Amygdala (tissue), 56 donors: Measurements from ENCODE around the gene IGFALS.

Experiments used
- DNase-seq, 56 donors: peaks; one replicate each; lab custom pipeline; 2025; lab: John Stamatoyannopoulos, UW

IGFALS gene

DNA sequence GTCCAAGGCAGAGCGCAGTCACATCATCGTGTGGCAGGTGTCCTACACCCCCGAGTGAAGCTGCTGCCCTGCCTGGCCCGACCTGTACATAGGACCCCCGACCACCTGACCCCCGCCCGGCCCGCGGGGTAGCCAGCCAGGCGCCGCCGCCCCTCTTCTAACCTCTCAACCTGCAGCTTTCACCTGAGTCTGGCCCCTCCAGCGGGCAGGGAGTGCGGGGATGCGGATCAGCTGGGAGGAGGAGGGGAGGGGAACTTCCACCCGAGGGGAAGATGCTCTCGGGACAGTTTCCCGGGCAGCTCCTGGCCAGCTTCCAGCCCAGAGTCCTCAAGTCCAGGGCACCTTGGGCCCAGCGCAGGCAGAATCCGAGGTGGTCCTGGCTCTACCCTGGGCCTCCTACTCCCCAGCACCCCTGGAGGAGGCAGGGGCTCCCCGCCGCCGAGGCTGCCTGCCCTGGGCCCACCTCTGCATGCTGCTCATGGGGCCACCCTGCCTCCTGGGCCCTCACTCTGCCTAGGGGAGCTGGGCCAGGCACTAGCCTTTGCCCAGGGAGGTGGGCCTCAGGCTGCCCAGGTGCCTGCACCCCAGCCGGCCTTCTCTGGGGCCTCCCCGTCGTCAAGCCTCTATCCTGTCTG, 24.6 kb downstream of the IGFALS start:
- no peak for DNase-seq

DNA sequence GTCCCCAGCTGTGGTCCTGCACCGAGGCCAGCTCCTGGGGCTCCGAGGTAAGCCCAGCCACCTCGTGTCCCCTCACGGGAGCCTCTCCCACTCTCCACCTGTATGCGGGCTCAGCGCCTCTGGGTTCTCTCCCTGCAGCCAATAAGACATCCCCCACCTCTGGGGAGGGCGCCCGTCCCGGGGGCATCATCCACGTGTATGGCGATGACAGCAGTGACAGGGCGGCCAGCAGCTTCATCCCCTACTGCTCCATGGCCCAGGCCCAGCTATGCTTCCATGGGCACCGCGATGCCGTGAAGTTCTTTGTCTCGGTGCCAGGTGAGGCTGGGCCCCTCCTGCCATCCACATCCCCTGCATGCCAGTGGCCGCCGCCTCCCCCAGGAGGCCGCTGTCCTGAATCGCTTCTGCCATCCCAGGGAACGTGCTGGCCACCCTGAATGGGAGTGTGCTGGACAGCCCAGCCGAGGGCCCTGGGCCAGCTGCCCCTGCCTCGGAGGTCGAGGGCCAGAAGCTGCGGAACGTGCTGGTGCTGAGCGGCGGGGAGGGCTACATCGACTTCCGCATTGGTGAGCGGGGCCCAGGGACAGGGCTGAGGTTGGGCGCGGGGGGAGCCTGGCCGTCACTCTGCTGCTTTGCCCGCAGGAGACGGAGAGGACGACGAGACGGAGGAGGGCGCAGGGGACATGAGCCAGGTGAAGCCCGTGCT, 25.3 kb downstream of the IGFALS start:
- no peak for DNase-seq

DNA sequence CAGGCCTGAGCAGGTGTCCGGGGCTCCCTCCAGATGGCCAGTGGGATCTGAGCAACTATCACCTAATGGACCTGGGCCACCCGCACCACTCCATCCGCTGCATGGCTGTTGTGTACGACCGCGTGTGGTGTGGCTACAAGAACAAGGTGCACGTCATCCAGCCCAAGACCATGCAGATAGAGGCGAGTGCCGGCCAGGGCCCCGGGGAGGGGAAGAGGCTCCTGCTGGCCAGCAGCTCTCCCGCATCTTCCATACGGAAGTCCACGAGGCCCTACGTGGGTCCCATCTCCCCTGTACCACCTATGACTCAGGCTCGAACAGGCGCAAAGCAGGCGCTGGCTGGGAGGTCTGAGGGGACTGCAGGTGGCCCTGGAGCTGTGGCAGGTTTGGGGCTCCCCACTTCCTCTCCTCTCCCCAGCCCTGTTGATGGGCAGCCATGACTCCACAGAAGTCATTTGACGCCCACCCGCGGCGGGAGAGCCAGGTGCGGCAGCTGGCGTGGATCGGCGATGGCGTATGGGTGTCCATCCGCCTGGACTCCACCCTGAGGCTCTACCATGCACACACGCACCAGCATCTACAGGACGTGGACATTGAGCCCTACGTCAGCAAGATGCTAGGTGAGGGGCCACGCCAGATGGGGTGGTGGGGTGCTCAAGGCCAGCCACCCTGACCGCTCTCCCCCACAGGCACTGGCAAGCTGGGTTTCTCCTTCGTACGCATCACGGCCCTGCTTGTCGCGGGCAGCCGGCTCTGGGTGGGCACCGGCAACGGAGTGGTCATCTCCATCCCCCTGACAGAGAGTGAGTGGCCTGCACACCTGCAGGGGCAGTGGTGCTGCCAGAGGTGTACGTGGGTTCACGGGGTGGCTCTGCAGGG, 26.1 kb downstream of the IGFALS start:
- DNase-seq = no peak

DNA sequence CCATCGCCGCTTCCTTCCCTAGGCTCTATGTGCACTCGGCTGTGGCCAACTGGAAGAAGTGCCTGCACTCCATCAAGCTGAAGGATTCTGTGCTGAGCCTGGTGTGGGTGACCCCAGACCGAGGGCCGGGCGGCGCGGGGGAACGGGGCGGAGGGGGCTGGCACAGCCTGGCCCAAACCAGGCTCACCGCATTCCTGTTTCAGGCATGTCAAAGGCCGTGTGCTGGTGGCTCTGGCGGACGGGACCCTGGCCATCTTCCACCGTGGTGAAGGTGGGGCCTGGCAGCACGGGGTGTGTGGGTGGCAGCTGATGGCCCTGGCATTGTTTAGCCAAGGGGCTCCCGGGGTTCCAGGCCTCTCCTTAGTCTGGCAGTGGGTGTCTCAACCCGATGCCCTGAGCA, 26.8 kb downstream of the IGFALS start:
- DNase-seq = no peak

DNA sequence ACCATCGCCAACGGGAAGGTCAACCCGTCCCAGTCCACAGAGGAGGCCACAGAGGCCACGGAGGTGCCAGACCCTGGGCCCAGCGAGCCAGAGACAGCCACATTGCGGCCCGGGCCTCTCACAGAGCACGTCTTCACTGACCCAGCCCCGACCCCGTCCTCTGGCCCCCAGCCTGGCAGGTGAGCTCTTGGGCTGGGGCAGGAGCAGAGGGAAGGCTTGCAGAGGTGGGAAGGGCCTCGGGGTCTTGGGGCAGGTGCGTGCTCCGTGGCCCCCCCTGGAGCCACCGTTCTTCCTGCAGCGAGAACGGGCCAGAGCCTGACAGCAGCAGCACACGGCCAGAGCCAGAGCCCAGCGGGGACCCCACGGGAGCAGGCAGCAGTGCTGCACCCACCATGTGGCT, 27.3 kb downstream of the IGFALS start:
- no peak for DNase-seq

DNA sequence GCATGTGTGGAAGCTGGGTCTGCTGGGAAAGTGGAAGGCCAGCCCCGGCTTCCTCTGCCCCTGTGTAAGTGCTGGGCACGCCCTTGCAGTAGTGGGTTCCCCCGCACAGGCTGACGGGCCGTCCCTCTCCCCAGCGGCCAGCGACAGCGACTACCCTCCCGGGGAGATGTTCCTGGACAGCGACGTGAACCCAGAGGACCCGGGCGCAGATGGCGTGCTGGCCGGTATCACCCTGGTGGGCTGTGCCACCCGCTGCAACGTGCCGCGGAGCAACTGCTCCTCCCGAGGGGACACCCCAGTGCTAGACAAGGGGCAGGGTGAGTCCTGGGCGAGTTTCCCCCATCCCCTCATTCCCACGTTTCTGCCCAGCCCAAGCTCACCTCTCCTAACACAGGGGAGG, 27.7 kb downstream of the IGFALS start:
- DNase-seq = no peak

DNA sequence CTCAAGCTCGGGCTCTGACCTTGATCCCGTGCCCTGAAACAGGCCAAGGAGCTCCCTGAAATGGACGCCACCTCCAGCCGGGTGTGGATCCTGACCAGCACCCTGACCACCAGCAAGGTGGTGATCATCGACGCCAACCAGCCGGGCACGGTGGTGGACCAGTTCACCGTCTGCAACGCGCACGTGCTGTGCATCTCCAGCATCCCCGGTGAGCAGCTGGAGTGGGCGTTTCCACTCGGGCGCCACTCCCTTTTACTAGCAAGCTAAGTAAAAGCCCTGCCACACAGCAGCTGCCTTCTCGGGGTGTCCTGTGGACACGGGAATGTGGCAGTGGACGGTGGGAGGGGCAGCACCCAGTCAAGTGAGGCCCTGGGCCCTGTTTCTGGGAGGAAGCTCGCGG, 28.5 kb downstream of the IGFALS start:
- no peak for DNase-seq

DNA sequence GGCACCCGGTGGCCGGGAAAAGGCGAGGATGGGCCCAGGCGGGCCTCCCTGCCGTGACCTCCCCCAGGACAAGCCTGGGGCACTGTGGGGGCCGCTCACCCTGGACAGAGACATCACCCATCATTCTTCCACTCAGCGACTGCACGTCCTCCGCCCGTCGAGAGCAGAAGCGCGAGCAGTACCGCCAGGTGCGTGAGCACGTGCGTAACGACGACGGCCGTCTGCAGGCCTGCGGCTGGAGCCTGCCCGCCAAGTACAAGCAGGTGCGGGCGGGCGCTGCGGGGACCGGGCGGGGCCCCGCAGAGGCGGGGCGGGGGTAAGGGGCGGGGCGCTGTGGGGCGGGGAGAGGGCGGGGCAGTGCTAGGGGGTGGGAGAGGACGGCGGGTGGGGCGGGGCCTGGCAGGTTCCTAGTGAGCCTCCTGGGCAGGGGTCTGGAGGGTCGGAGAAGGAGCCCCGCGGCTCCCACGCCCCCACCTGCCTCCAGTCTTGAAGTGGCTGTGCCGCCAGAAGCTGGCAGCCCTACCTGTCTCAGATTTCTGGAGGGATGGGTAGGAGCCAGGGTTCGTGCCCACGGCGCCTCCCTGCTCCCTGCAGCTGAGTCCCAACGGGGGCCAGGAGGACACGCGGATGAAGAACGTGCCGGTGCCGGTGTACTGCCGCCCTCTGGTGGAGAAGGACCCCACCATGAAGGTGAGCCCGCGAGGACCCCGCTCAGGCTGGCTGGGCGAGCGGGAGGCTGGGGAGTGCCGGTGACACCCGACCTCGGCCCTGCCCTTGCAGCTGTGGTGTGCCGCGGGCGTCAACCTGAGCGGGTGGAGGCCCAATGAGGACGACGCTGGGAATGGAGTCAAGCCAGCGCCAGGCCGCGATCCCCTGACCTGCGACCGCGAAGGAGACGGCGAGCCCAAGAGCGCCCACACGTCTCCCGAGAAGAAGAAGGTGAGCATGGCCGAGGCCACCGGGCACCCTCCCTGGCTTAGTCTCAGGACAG, 29.7 kb downstream of the IGFALS start:
- DNase-seq = peak in 1 of 56 donors; percentile 38

DNA sequence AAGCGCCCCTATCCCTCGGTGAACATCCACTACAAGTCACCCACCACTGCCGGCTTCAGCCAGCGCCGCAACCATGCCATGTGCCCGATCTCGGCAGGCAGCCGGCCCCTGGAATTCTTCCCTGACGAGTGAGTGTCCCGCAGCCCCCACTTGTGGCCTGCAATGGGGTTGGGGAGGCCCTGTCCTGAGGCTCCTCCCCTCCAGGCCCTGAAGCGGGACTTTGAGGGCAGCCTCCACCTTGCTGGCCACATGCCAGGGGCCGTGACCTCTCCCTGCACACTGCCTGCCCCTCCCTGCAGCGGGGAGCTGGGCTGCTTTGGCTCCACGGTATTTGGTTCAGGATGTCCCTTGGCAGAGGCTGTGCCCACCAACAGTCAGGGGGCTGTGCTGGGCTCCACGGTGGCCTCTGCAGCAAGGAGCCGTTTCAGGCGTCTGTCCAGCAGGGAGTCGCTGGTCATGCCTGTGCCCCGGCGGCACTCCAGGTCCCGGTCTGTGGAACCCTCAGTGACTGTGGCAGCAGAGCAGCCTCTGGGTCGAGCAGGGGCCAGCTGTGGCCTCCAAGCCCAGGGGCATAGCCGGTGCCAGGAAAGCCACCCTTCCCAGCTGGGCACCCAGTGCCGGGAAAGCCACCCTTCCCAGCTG, 30.5 kb downstream of the IGFALS start:
- peak in 3 of 56 donors; percentile 12 to 37 (median 22) for DNase-seq

DNA sequence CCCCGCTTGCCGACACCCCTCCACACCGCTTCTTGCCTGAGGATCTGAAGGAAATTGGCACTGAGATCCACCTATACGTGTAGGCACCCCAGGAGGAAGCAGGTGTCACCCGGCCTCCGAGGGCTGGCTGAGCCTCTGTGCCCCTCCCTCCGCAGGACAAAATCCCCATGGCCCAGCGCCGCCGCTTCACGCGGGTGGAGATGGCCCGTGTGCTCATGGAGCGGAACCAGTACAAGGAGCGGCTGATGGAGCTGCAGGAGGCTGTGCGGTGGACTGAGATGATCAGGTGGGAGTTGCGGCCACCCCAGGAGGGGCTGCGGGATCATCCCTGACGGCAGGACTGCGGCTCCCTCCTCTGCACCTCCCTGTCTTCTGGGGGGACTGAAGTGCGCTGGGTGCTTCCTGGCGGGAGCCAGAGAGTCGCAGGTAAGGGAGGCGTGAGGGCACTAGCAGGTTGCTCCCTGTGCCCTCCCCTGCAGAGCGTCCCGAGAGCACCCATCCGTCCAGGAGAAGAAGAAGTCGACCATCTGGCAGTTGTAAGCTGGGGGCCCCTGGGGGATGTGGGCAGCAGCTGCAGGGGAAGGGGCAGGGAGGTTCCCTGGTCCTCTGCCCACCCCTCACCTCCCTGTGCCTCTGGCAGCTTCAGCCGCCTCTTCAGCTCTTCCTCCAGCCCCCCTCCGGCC, 31.2 kb downstream of the IGFALS start:
- no peak for DNase-seq

DNA sequence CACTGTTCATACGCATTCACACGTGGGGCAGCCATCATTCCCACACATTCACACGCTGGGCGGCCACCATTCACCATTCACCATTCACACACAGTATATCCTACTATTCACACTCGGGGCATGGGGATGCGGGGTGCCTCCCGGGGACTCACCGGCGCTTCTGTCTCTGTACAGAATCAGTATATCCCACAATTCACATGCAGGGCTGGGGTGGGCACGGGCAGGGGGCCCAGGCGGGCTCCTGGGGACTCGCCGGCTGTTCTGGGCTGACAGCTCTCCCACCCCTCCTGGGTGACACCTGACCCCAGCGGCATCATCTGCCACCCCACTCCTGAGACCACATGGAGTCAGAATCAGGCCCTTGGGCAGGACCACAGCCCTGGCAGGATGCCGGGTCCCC, 31.8 kb downstream of the IGFALS start:
- DNase-seq = no peak

DNA sequence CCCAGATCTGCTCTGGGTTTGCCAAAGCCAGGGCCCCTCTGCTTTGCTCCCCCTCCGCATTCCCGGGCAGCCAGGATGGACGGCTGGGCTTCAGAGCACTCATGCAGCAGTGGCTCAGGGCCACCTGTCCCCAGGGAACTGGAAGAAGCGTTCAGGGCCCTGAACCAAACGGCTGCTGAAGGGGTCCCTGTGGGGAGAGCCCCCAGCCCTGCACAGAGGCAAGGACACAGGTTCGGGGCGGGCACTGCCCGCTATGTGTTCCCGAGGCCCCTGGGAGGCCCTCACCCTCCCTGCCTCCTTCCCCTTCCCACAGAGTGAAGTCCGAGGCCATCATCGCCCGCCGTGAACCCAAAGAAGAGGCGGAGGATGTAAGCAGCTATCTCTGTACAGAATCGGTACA, 32.6 kb downstream of the IGFALS start:
- DNase-seq = no peak

DNA sequence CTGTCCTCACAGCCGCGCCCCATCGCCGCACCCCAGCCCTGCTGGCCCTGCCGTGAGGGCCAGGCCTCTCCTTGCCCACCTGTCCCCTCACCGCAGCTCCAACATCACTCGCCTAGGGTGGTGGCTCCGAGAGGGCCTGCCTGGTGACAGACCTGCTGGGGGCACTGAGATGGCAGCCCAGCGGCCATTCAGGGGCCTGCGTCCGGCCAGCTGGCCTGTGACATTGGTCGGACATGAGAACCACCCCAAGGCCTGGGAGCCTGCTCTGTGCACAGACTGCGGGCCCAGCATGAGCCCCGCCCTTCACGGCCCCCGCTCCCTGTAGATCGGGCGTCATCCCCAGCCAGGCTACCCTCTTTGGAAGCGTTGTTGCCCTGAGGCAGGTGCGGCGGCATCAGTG, 34.0 kb downstream of the IGFALS start:
- no peak for DNase-seq

DNA sequence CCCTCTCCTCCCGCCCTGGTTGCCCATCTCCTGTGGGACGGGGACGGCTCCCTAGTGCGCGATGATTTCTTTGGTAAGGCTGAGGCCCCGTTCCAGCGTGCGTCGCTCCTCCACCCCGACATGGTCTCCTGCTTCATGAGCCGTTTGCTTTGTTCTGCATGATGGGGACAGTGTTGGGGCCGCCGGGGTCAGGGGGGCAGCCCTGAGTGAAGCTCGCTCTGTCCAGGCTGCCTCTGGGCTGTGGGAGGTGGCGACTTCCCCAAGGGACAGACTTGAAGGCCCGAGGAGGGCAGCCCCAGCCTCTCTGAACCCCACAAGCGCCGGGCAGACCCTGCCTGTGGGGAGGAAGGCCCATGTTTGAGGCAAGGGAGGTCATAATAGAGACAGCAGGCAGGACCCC, 34.6 kb downstream of the IGFALS start:
- DNase-seq = no peak

DNA sequence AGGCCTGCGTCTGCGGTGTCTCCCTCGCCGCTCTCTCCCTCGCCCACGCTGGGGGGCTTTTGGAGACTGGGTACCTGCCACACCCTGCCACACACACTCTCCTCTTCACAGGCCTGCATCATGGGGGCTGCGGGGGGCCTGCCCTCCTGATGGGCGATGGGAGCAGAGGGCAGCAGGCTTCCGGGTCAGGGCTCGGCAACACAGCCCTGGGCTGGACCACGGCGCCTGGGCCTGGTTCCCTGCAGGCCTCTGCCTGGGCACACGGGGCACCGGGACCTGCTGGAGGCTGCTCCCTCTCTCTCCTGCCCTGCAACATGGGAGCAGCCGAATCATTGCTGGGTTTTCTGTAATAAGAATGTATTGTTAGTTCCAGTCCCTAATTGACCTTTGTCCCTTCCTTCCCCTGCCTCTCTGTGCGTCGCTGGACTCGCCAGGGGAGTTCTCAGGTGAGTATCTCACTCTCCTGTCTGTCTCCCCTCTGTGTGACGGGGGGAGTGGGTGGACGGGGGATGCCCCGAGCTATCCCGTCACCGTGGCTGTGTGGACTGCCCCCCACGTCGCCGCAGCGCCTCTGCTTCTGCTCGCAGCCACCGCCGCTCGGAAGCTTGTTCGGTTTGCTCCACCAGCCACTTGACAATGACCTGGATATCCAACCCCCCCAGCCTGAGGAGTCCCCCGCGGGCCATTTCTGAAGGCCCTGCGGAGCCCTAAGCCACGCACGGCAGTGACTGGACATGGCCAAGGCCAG, 35.6 kb downstream of the IGFALS start:
- no peak for DNase-seq

DNA sequence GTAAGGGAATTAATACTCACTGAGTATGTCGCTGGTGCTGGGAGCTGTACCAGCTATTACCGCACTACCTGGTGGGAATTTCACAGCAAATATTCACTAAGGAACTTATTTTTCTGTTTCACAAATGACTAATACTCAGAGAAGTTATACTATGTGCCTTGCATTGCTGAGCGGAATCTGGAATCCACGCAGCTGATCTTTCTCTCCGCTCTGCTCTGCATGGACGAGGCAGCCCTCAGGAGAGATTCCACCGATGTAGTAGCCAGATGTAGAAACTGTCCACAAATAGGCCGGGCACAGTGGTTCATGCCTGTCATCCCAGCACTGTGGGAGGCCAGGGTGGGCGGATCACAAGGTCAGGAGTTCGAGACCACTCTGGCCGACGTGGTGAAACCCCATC, 39.3 kb downstream of the IGFALS start:
- DNase-seq = no peak

DNA sequence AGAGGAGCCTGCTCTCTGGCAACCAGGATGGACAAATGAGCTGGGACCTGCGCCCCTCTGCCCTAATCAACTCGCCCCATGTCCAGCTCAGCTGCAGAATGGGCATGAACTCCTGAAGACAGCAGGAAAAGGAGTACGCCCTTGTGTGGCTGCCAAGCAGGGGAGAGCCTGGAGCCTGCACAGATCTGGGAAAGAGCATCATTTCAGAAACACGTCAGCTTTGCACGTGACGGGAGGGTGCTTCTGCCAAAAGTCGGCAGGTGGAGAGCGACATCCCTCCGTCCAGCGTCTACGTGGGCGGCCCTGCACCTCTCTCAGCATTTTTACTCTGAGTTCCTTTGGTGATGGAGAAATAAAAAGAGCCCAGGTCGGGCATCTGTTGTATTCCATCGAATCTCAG, 40.7 kb downstream of the IGFALS start:
- no peak for DNase-seq

DNA sequence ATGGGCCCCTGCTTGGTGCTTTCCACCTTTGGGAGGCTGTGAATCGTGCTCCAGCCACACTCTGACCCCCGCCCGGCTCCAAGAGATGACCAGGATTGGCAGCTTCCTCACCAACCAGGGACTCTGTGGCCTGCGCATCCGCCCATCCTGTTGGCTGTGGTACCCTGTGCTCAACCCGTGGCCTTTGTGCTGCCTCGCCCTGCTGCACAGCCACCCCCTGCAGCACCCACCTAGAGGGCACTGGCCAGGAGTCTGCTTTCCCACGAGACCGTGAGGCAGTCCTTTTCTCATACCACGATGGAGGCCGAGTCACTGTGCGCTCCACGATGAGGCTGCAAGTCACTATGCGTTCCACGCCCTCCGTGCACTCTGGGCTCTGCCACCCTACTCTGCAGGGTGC, 41.6 kb downstream of the IGFALS start:
- no peak for DNase-seq
